SIG-M5 treated with dmso at 0.1 percent for 504 hours (cell line): ENCODE results near the gene PDE1C.
A peak's percentile ranks its signal among the peaks of the same experiment; 100 is the strongest.

Experiments
- DNase-seq: peaks from one replicate; lab custom pipeline; 2025; ENCODE audit not compliant: unreplicated experiment; lab: John Stamatoyannopoulos, UW

PDE1C gene

DNA sequence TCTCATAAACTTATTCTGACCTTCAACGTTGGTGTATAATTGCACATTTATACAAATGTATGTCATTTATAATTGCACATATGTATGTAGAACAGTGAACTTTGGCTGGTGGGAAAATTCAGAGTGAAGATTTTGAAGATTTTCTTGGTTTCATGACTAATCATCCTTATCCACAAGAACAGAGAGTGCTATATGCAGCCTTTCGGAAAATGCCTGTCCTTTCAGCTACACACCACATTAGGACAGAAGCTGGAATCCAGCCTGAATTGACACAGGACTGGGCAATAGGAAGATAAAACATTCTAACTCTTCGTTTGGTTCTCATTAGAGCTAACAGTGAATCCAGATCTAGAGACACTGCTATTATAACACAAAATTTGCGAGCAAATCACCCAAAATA, 166.2 kb downstream of the PDE1C start:
- no peak for DNase-seq

DNA sequence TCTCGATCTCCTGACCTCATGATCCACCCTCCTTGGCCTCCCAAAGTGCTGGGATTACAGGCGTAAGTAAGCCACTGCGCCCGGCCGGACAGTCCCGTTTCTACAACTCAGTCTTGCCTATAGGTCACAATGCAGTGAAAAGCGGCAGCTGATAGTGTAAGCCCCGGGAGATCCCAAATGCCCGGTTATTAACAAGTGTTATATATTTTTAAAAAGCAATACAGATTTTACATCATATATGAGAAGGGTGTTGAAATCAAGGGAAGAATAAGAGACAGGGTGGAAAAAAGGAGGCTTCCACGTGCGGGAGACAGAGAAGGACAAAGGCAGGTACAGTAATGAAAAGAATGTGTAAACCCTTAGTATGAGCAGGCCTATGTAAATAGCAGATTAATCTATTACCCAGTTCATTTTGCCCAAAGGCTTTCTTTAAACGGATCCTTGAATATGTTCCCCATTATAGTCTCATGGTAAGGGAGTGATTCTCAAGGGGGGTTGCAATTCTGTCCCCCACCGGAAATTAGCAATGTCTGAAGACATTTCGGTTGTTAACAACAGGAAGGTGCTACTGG, 170.8 kb downstream of the PDE1C start:
- no peak for DNase-seq

DNA sequence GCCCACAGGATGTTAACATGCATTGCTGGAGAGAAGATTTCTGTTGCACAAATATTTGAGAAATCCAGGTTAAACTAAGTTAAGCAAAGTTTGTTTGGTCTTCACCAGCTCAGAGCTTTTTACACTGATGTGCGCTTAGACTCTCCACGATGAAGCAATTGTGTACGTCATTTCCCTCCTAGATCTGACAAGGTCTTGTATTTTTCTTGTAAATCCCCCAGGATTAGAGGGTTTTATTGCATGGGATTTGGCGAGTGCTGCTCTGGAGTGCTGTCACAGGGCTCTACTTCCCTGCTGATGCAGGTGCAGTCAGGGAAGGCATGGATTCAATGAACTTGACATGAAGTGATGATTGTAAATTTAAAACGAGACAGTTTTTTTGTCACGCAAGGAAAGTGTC, 173.3 kb downstream of the PDE1C start:
- DNase-seq, result no peak

DNA sequence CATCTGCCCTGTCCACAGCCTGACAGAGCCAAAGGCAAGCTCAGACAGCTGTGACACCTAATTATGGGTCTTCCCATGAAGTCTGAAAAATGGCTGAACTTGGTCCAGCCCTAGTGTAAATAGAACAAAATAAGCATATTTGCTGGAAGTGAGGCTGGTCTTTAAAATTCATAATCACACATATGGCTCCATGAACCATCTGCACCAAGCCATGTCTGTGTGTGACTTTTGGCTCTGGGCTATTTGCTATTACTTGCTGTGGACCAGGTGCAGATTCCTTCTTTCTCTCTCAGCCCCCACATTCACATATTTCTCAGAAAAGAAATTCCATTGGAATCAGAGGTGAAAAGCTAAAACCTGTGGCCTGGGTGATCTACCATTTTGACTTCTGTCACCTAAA, 175.9 kb downstream of the PDE1C start:
- no peak for DNase-seq

DNA sequence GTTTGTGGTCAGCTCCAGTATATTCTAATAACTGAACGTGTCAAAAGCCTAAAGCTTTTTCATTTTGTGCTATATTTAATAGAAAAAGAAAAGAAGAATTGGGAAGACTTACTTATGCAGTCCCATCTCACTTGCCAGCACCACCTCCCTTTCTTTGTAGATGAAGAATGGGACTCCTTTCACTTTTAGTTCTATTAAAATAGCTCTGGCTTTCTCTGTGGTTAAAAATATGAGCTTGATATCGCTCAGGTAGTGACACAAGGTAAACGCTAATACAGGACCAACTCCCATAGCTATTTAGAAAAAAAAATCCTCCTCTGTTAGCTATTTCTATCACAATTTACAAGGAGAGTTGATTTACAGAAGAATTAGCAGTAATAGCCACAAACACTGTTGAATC, 176.8 kb downstream of the PDE1C start:
- no peak for DNase-seq

DNA sequence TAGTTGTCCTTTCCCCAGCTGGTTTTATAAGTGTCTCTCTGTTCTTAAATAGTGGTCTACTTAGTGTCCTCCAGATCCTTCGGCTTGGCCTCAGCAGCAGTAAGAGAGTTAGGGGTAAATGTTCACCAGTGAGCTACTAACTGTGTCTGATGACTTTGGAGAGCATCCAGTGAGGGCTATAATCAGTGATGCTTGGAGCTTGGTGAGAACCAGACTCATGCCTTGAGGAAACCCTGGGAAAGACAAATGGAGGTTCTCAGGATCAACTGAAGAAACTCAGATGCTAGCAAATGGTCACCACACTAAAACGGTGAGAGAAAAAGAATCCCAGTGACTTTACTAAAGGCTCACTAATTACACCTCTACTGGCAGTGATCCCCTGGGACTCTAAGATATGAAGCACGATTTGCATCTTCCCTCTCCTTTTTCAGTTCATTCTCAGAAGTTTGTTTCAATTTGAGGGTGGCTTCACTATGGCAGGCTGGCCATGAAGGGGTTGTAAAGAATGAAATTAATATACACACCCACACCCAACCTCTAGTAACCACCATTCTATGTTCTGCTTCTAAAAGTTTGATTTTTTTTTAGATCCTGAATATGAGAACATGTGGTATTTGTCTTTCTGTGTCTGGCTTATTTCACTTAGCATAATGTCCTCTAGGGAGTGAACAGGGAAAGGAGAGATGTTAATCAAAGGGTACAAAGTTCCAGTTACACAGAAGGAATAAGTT, 177.9 kb downstream of the PDE1C start:
- no peak for DNase-seq

DNA sequence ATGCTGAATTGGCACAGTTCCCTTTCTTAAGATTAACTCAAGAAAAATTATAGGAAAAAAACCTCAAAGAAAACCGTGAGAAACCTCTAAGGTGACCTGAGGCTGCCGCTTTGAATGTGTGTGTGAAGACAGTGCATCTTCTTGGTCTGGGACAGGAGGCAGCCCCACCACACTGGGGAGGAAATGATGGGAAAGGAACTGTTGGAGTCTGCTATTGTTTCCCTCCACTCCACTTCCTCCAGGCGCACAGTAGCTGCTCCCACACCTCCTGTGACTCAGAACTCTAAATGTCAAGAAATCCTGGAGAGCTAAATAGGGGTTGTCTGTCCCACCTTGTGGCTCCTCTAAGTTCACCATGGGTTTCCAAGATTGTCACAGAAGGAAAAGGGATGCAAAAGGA, 179.4 kb downstream of the PDE1C start:
- no peak for DNase-seq

DNA sequence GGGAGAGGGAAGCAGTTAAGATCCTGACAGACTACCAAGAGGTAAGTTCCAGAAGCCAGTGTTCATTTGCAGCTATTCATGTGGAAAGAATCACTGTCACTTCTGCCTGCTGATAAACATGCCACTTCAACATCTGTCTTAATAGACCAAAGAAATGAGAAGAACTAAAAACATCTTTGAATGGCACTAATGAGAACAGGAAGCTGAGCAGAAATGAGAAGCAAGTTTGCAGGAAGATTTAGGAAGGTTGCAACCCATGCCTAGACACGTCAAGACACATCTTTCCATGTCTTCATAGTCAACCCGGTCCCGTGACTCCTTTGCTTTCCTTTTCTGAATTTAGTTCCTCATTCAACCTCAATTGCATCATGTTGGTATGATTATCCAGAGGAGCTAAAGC, 180.0 kb downstream of the PDE1C start:
- DNase-seq, result peak; percentile 78

DNA sequence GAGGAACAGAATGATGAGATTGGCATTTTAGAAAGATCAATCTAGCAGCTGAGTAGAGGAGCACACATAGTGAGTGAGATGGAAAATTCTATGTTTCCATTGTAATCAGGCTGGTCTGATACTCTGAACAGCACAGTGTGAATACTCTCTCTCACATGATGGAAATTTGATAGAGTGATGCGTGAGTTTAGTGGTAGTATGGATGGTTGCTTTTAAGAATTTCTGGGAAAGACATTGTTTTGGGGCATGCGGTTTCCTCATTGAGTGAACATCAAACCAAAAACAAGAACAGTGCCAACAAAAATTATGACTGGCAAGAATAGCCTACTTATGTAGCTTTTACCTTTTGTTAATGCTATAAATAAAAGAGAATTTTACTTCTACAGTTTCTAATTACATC, 183.2 kb downstream of the PDE1C start:
- no peak for DNase-seq

DNA sequence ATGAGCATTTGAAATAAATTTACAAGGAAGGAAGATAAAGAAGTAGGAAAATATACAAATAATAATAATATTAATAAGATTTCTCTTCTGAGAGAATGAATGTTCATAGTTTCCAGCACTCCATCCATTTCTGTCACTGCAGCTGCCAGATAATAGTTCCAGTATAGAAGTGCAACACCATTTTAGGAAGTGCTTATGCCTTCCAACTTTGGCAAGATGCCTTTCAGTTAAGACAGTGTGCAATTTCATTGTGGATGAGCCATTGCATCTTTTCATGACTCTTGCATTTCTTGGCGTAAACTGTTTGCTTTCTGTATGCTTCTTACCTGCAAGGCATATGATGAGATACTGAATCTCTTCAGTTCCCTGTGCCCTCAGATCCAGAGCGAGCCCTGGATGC, 185.0 kb downstream of the PDE1C start:
- DNase-seq, result no peak

DNA sequence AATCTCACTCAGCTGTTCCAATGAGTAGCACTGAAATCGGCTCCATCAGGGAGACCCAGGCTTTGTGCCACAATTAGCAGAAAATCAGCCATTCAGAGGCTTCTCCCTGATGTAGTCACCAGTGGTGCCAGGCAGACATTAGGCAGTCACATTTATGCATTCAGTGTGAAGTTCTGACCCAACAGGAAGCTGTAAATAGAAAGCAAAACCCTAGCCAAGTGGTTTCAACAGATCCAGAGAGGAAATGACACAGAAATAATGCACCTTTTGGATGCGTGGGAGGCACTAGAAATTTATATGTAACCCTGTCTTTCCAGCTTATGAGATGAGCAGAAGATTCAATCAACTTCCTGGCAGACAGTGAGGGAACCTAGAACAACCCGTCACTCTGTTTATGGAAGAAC, 186.4 kb downstream of the PDE1C start:
- DNase-seq, result peak; percentile 8

DNA sequence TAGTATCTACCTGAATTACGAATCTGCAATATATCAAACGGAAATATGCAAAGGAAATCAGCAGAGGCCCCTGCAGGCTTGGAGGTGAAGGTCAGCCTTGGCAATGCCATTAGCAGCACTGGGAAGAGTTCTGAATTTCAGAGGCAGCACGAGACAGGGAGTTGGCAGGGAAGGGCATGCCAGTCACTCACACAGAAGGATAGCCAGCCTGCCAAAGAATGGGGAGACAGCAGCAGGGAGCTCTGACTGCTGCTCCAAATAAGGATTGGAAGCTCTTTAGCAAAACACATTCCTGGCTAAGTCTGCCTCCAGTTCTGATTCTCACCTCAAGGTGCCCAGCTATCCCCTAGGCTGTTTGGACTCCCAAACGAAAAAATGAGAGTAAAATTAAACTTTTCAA, 188.0 kb downstream of the PDE1C start:
- no peak for DNase-seq

DNA sequence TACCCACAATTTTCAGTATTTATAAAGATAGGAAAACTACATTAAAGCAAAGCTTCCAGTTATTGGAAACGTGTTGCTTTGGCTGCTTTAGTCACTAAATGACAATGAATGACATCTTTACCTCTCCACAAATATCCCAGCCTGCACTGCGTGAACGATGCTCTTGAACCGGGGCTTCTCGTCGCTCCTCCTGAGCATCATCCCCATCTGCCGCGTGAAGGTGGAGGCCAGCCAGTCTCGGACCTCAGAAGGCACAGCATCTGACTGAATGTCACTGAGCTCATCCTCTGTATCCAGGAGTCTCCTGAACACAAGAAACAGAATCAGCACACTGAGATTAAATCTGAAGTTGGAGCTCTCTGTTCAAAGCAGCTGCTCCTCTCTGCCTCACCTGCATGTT, 191.3 kb downstream of the PDE1C start:
- no peak for DNase-seq

DNA sequence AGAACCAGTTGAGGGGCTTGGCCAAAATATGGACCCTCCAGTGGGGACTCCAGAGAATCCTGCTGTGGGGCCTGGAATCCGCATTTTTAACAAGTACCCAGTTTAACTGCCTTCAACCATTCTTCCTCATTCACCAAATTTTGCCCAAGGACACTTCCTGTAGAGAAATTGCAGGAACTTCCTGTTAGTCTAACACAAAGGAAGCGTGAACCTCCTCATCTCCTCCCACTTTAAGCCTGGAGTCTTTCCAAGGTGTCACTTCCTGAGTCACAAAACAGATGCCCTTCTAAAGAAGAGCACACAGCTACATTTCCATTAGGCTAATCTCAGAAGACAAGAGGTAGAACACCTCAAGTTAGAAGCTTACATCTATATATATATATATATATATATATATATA, 194.8 kb downstream of the PDE1C start:
- no peak for DNase-seq

DNA sequence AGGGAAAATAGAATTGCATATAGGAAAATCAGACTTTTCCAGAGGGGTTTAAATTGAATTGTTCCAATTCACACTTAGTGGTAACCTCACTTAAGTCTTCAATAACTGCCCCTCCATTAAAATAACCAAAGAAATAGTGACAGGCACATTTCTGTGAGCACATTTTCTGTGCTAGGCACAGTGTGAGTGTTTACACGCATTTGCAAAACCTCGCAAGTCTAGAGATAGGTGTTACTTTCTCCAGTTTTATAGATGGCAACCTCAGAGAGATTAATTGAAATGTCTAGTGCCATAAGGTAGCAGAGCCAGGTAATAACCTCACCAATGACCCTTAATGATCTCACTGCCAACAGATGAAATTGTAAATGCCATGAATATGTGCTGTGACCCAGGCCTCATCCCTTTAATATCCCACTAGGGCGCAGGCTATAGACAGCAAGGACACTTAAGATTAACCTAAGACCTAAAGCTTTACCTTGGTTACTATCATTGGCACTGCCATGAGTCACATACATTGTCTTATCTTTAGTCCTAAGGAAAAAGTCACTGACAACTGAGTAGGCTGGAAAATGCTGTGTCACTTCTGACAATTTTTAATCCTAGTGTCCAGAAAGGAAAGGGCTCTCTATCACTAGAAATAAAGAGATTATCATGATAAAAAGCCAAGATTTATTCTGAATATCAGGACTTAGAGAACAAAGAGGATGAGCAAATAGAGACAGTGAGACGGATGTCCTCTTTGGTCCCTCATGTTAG, 195.4 kb downstream of the PDE1C start:
- DNase-seq, result no peak

DNA sequence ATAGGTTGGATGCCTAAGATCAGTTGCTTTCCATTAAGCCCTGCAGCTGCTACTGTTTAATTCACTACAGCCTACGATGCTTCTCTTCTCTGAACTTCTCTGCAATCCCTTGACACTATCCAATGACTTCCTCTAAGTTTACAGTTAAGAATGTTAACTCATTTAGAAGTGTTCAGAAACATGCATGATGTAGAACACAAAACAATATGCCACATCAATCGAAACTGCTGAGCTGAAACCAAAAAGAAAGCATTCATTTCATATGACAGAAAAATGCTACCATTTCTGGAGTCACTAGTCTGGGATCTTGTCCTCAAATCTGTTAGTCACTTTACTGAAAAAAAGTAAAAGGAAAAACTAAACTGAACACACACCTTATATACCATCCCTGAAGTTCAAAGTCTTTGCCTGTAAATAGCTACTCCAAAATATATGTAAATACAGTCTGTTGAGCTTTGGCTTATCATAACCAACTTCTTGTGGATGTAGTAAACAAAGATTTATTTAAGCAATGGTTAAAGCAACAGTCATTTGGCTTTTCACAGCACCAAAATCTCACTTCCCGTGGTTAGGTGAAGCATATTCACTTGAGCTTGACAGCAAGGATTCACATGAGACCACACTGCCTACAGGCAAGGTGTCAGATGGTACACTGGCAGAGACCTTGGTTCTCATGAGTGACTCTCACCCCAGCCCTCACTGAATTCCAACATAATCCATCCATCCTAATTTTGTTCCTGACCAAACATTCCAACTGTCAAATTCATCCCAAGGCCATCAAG, 196.2 kb downstream of the PDE1C start:
- DNase-seq, result no peak

DNA sequence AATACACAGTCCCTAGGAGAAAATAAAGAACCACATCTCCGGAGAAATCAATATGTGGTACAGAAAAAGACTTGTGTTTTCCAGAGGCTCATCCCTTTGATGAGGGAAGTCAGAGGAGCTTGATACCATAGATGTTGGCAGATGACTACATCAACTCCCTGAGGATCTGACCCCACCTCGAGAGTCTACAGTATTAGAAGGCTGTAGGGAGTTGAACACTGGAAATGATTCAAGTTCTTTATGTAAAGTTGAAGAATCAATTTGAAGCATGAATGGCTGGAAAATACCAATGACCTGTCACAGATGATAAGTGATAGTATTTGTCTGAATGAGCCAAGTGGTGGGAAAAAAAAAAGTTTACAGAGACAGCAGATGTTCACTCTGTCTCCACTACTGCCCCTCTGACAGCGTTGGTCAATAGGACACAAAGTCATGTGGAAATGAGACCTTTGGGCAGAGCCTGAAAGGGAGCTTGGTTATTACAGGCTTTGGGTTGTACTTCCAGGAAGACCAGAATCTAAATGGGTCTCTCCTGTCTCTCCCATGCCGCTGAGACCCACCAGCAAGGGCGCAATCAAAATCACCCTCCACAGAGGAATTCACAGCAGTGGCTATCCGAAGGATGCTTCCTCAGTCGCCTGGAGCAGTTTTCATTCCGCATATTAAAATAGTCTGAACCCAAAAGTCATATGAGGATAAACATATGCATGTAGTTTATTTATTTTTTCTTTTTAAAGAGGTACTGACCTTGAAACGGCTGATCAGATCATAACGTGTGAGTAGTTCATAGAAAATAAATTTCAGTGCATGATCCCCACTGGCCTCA, 197.4 kb downstream of the PDE1C start:
- DNase-seq, result no peak

DNA sequence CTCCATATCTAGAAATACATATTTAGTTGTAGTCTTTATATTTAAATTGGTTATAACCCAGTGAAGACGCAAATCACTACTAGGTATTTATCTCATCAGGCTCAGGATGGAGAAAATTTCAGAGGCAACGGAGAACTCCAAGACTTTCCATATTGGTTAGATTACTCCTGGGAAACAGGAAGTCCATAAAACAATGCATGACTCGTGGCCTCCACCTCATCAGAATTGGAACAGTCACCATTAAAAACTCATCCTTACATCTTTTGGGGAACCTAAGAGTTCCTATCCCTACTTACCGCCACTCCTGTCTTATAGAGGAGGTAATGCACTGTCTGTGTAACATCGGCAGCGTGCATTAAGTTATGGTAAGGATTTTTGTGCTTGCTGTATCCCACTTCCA, 205.6 kb downstream of the PDE1C start:
- no peak for DNase-seq

DNA sequence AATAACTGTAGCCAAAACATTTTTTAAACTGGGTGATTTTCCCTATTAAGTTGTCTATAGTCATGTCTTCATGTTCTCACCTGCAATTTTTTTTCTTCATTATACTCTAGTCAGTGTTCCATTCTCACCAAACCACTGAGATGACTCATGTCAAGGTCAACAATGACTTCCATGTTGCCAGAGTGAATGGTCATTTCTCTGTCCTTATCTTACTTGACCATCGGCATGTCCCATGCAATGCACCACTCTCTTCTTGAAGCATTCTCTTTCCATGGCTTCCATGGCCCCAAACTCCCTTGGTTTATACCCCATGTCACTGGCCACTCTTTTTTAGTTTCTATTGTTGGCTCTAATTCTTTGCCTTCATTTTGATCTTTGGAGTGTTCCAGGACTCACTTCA, 209.3 kb downstream of the PDE1C start:
- DNase-seq, result no peak

DNA sequence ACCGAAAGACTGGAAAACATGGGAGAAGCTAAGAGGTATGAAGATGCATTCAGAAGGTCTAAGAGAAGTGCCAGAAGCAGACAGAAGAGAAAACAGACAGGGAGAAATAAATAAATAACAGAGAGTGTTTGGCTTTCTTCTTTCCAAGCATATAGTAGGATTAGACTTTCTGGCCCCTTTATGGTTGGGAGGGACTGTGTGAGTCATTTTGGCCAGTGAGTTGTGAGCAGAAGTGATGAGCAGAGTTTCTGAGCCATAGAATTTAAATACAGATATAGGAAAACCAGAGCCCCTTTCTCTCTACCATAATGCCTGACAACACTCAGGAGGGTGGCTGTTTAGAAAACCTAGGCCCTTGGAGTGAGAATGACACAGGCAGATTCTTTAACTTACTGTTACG, 212.2 kb downstream of the PDE1C start:
- DNase-seq, result no peak

DNA sequence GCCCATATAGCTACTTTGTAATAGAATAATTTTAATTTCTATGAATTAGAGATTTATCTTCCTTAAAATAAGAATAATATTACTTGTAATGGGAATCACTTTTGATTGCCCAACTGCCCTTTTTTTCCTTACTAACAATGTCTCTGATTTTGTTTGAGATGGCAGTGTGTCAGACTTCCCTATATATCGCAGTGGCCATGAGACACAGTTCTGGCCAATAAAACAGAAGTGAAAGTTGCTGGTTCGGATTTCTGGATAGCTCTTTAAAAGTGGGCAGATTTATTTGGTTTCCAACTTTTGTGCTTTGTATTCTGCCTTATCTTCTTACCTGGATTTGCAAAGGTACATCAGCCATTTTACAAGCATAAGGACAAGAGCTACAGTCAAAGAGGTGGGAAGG, 213.0 kb downstream of the PDE1C start:
- DNase-seq, result no peak
